ENCODE data around the gene CSRP1.

The CSRP1 gene

GRCh38 chr1:201461645-201462441, 45.1 kb downstream of the CSRP1 start:
- in situ Hi-C loops (cut with MboI; ENCODE audit: low sequenced_read_pairs): no loop called here
- Histone ChIP-seq H3K4me1 (peaks cover 3% of the 10 kb centered on the region), H3K36me3 (replicated peaks) (no peaks in the 10 kb centered on the region), H3K9me3 (no peaks in the 10 kb centered on the region), H3K27me3 (ENCODE audit: low read depth) (no peaks in the 10 kb centered on the region), H3K4me3 (no peak overlapping the region)
- DNase-seq (ENCODE audit: low spot score in 2 of 2): no peak

- Histone ChIP-seq H3K4me1 (peaks cover 3% of the 10 kb centered on the region), H3K9me3 (no peaks in the 10 kb centered on the region), H3K36me3 (replicated peaks) (no peaks in the 10 kb centered on the region), H3K27me3 (ENCODE audit: low read depth) (no peaks in the 10 kb centered on the region), H3K4me3 (no peak overlapping the region)
- no peak for DNase-seq (ENCODE audit: low spot score in 2 of 2)
- in situ Hi-C loops (cut with MboI; ENCODE audit: low sequenced_read_pairs): no loop called here
Observed at GRCh38 chr1:201460814-201461644, 45.9 kb downstream of the CSRP1 start.

GRCh38 chr1:201459775-201460174, 47.1 kb downstream of the CSRP1 start:
- Histone ChIP-seq H3K27me3 (ENCODE audit: low read depth) (no peaks in the 10 kb centered on the region), H3K36me3 (replicated peaks) (no peaks in the 10 kb centered on the region), H3K9me3 (no peaks in the 10 kb centered on the region), H3K4me3 (no peak overlapping the region), H3K4me1 (peaks cover 3% of the 10 kb centered on the region)
- in situ Hi-C loops (cut with MboI; ENCODE audit: low sequenced_read_pairs): no loop called here
- DNase-seq (ENCODE audit: low spot score in 2 of 2): no peak

GRCh38 chr1:201459052-201459451, 47.9 kb downstream of the CSRP1 start:
- in situ Hi-C loops (cut with MboI; ENCODE audit: low sequenced_read_pairs): no loop called here
- Histone ChIP-seq H3K4me1 (peaks cover 3% of the 10 kb centered on the region), H3K36me3 (replicated peaks) (no peaks in the 10 kb centered on the region), H3K4me3 (no peak overlapping the region), H3K27me3 (ENCODE audit: low read depth) (no peaks in the 10 kb centered on the region), H3K9me3 (no peaks in the 10 kb centered on the region)
- no peak for DNase-seq (ENCODE audit: low spot score in 2 of 2)

- no peak for DNase-seq (ENCODE audit: low spot score in 2 of 2)
- in situ Hi-C loops (cut with MboI; ENCODE audit: low sequenced_read_pairs): no loop called here
- Histone ChIP-seq H3K9me3 (no peaks in the 10 kb centered on the region), H3K36me3 (replicated peaks) (no peaks in the 10 kb centered on the region), H3K4me3 (no peak overlapping the region), H3K4me1 (peaks cover 3% of the 10 kb centered on the region), H3K27me3 (ENCODE audit: low read depth) (no peaks in the 10 kb centered on the region)
Observed at GRCh38 chr1:201457508-201457960, 49.4 kb downstream of the CSRP1 start.

GRCh38 chr1:201456499-201457309, 50.2 kb downstream of the CSRP1 start:
- in situ Hi-C loops (cut with MboI; ENCODE audit: low sequenced_read_pairs): no loop called here
- no peak overlapping the region for H3K4me3 ChIP-seq
- H3K4me1 ChIP-seq: peaks cover 3% of the 10 kb centered on the region
- H3K9me3 ChIP-seq: no peaks in the 10 kb centered on the region
- H3K27me3 ChIP-seq (ENCODE audit: low read depth): no peaks in the 10 kb centered on the region
- no peak for DNase-seq (ENCODE audit: low spot score in 2 of 2)
- H3K36me3 ChIP-seq (replicated peaks): no peaks in the 10 kb centered on the region

GRCh38 chr1:201455098-201455497, 51.8 kb downstream of the CSRP1 start:
- no peaks in the 10 kb centered on the region for H3K9me3 ChIP-seq
- no peak overlapping the region for H3K4me3 ChIP-seq
- in situ Hi-C loops (cut with MboI; ENCODE audit: low sequenced_read_pairs): no loop called here
- H3K36me3 ChIP-seq (replicated peaks): no peaks in the 10 kb centered on the region
- no peak for DNase-seq (ENCODE audit: low spot score in 2 of 2)
- no peaks in the 10 kb centered on the region for H3K27me3 ChIP-seq (ENCODE audit: low read depth)
- H3K4me1 ChIP-seq: peaks cover 3% of the 10 kb centered on the region

- no peak overlapping the region for H3K4me3 ChIP-seq
- in situ Hi-C loops (cut with MboI; ENCODE audit: low sequenced_read_pairs): no loop called here
- DNase-seq (ENCODE audit: low spot score in 2 of 2): no peak
- no peaks in the 10 kb centered on the region for H3K36me3 ChIP-seq (replicated peaks)
- no peaks in the 10 kb centered on the region for H3K9me3 ChIP-seq
- peaks cover 3% of the 10 kb centered on the region for H3K4me1 ChIP-seq
- H3K27me3 ChIP-seq (ENCODE audit: low read depth): no peaks in the 10 kb centered on the region
Observed at GRCh38 chr1:201454608-201455007, 52.3 kb downstream of the CSRP1 start.

- Histone ChIP-seq H3K36me3 (replicated peaks) (no peaks in the 10 kb centered on the region), H3K27me3 (ENCODE audit: low read depth) (no peaks in the 10 kb centered on the region), H3K4me1 (peaks cover 3% of the 10 kb centered on the region), H3K4me3 (no peak overlapping the region), H3K9me3 (no peaks in the 10 kb centered on the region)
- in situ Hi-C loops (cut with MboI; ENCODE audit: low sequenced_read_pairs): no loop called here
- no peak for DNase-seq (ENCODE audit: low spot score in 2 of 2)
Observed at GRCh38 chr1:201452866-201453265, 54.1 kb downstream of the CSRP1 start.

- Histone ChIP-seq H3K4me3 (no peak overlapping the region), H3K36me3 (replicated peaks) (no peaks in the 10 kb centered on the region), H3K9me3 (no peaks in the 10 kb centered on the region), H3K4me1 (no peaks in the 10 kb centered on the region), H3K27me3 (ENCODE audit: low read depth) (no peaks in the 10 kb centered on the region)
- in situ Hi-C loops (cut with MboI; ENCODE audit: low sequenced_read_pairs): no loop called here
- no peak for DNase-seq (ENCODE audit: low spot score in 2 of 2)
Observed at GRCh38 chr1:201450721-201451291, 56.1 kb downstream of the CSRP1 start.

- Histone ChIP-seq H3K9me3 (no peaks in the 10 kb centered on the region), H3K27me3 (ENCODE audit: low read depth) (no peaks in the 10 kb centered on the region), H3K36me3 (replicated peaks) (no peaks in the 10 kb centered on the region), H3K4me3 (no peak overlapping the region), H3K4me1 (no peaks in the 10 kb centered on the region)
- DNase-seq (ENCODE audit: low spot score in 2 of 2): no peak
- in situ Hi-C loops (cut with MboI; ENCODE audit: low sequenced_read_pairs): loop anchor here (5.0 kb wide), 1 partner anchor 68 kb away; no protein-coding TSS in a partner anchor
Observed at GRCh38 chr1:201448990-201449389, 57.9 kb downstream of the CSRP1 start.

- DNase-seq (ENCODE audit: low spot score in 2 of 2): peak; percentile 76 to 89
- no peaks in the 10 kb centered on the region for H3K9me3 ChIP-seq
- H3K36me3 ChIP-seq (replicated peaks): no peaks in the 10 kb centered on the region
- no peaks in the 10 kb centered on the region for H3K27me3 ChIP-seq (ENCODE audit: low read depth)
- no peak overlapping the region for H3K4me3 ChIP-seq
- in situ Hi-C loops (cut with MboI; ENCODE audit: low sequenced_read_pairs): loop anchor here (5.0 kb wide), 1 partner anchor 69 kb away; no protein-coding TSS in a partner anchor
- H3K4me1 ChIP-seq: no peaks in the 10 kb centered on the region
Observed at GRCh38 chr1:201447903-201448871, 58.7 kb downstream of the CSRP1 start.

All from HAP-1 (cell line).